ENCODE results near the gene TRMT11. TPM values are rescaled to one million over a fixed set of nuclear protein-coding genes. Genes with fewer than 3 reads are reported as not detected.
A peak's percentile ranks its signal among the peaks of the same experiment; 100 is the strongest.

The TRMT11 gene
- total and polyA plus RNA-seq, 10 donors: 10.7 to 37.7 (median 22.2) TPM

GRCh38 chr6:125944896-125945295 is 41.4 kb upstream of the TRMT11 start:
- H3K4me1 ChIP-seq: peaks cover 0 to 30% (median 17%) of the 10 kb centered on the region in 6 donors
- H3K27me3 ChIP-seq (replicated peaks in 1 of 7): no peaks in the 10 kb centered on the region

GRCh38 chr6:125945378-125946141 is 40.8 kb upstream of the TRMT11 start:
- TF ChIP-seq POLR2A (IDR thresholded peaks at IDR 0.05) (no peak), CTCF (IDR thresholded peaks at IDR 0.05 in 8 of 11, conservative IDR thresholded peaks at IDR 0.05 in 3 of 11) (no peak), POLR2AphosphoS5 (IDR thresholded peaks at IDR 0.05) (no peak)
- peaks cover 0 to 30% (median 17%) of the 10 kb centered on the region in 6 donors for H3K4me1 ChIP-seq

More at GRCh38 chr6:125944896-125945295, 41.4 kb upstream of the TRMT11 start:
- WGBS, 5 donors: 26 to 51% (median 41%) methylated on average over 1 of the region's 1 CpG
- Histone ChIP-seq H3K4me3 (no peak overlapping the region), H3K9me3 (no peaks in the 10 kb centered on the region), H3K27ac (peak overlapping the region in 6 of 8 donors; percentile 30 to 68 (median 60)), H3K36me3 (no peaks in the 10 kb centered on the region)
- DNase-seq: no peak
- intact Hi-C loops (cut with DNase I; ENCODE audit: low total_unique reads): no loop called here
- TF ChIP-seq POLR2A (IDR thresholded peaks at IDR 0.05): no peak

GRCh38 chr6:125947615-125948014 is 38.7 kb upstream of the TRMT11 start:
- TF ChIP-seq POLR2AphosphoS5 (IDR thresholded peaks at IDR 0.05): no peak
- TF ChIP-seq CTCF (IDR thresholded peaks at IDR 0.05 in 8 of 11, conservative IDR thresholded peaks at IDR 0.05 in 3 of 11): no peak
- no peak for TF ChIP-seq POLR2A (IDR thresholded peaks at IDR 0.05)
- WGBS, 5 donors: 86 to 93% (median 91%) methylated on average over 2 of the region's 2 CpGs
- no peaks in the 10 kb centered on the region for H3K36me3 ChIP-seq
- H3K4me3 ChIP-seq: no peak overlapping the region
- intact Hi-C loops (cut with DNase I; ENCODE audit: low total_unique reads): no loop called here
- no peaks in the 10 kb centered on the region for H3K27me3 ChIP-seq (replicated peaks in 1 of 7)
- H3K9me3 ChIP-seq: no peaks in the 10 kb centered on the region
- DNase-seq: no peak
- peak overlapping the region in 1 of 8 donors; percentile 33 for H3K27ac ChIP-seq
- peaks cover 0 to 30% (median 17%) of the 10 kb centered on the region in 6 donors for H3K4me1 ChIP-seq

More at GRCh38 chr6:125945378-125946141, 40.8 kb upstream of the TRMT11 start:
- no peaks in the 10 kb centered on the region for H3K9me3 ChIP-seq
- peak overlapping the region in 7 of 8 donors; percentile 4 to 68 (median 19) for H3K27ac ChIP-seq
- H3K36me3 ChIP-seq: no peaks in the 10 kb centered on the region
- 89 to 98% (median 98%) methylated on average over 1 of the region's 1 CpG for WGBS, 5 donors
- intact Hi-C loops (cut with DNase I; ENCODE audit: low total_unique reads): no loop called here
- H3K4me3 ChIP-seq: no peak overlapping the region
- H3K27me3 ChIP-seq (replicated peaks in 1 of 7): no peaks in the 10 kb centered on the region
- DNase-seq: no peak

GRCh38 chr6:125948455-125948854 is 37.9 kb upstream of the TRMT11 start:
- no peaks in the 10 kb centered on the region for H3K9me3 ChIP-seq
- H3K27ac ChIP-seq: peak overlapping the region in 1 of 8 donors; percentile 21
- TF ChIP-seq POLR2AphosphoS5 (IDR thresholded peaks at IDR 0.05) (no peak), POLR2A (IDR thresholded peaks at IDR 0.05) (no peak), CTCF (IDR thresholded peaks at IDR 0.05 in 8 of 11, conservative IDR thresholded peaks at IDR 0.05 in 3 of 11) (no peak)
- peaks cover 0 to 30% (median 16%) of the 10 kb centered on the region in 6 donors for H3K4me1 ChIP-seq
- no peak for DNase-seq
- 82 to 87% (median 85%) methylated on average over 3 of the region's 3 CpGs for WGBS, 5 donors
- intact Hi-C loops (cut with DNase I; ENCODE audit: low total_unique reads): no loop called here
- H3K4me3 ChIP-seq: no peak overlapping the region
- H3K36me3 ChIP-seq: no peaks in the 10 kb centered on the region
- peaks cover 0 to 5% (median 0%) of the 10 kb centered on the region in 7 donors for H3K27me3 ChIP-seq (replicated peaks in 1 of 7)

Measured in spleen (tissue), 11 donors.